Keratinocyte (primary cell): ENCODE data around the gene SLC15A4.
"Not testable (repeated sequence)": the region's sequence is repeated elsewhere in the genome, so short reads cannot be mapped to it uniquely, and the experiment has no call there.

Experiments
- EZH2 ChIP-seq: IDR thresholded peaks from one replicate; pipeline ENCODE4 v1.6.1; 2012; ENCODE audit warnings: inconsistent platforms, mild to moderate bottlenecking, low read length, moderate library complexity
- TF ChIP-seq, protein P1 (sequence below), 3 experiments: IDR thresholded peaks in 1 of 3; conservative IDR thresholded peaks in 1 of 3; optimal IDR thresholded peaks in 1 of 3; 2 replicates in 2 of 3; 3 replicates in 1 of 3; pipeline versions ENCODE3 to v1.5.1; 2011; ENCODE audit warnings: low read length in 3 of 3, mild to moderate bottlenecking in 3 of 3, moderate library complexity in 2 of 3, control low read depth in 1 of 3, inconsistent platforms in 1 of 3; ENCODE audit not compliant: insufficient read depth in 2 of 3; ENCODE audit errors: extremely low read depth in 1 of 3

DNA sequence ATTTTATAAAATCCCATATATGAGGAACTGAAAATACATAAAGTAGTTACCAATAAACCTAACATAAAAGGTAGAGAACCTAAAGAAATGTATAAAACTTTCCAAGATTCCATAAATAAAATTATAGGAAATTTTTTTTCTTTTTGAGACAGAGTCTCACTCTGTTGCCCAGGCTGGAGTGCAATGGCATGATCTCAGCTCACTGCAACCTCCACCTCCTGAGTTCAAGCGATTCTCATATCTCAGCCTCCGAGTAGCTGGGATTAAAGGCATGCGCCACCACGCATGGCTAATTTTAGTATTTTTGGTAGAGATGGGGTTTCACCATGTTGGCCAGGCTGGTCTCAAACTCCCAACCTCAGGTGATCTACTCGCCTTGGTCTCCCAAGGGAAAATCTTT is 18.4 kb downstream of the SLC15A4 start:
- TF ChIP-seq, protein P1, sequence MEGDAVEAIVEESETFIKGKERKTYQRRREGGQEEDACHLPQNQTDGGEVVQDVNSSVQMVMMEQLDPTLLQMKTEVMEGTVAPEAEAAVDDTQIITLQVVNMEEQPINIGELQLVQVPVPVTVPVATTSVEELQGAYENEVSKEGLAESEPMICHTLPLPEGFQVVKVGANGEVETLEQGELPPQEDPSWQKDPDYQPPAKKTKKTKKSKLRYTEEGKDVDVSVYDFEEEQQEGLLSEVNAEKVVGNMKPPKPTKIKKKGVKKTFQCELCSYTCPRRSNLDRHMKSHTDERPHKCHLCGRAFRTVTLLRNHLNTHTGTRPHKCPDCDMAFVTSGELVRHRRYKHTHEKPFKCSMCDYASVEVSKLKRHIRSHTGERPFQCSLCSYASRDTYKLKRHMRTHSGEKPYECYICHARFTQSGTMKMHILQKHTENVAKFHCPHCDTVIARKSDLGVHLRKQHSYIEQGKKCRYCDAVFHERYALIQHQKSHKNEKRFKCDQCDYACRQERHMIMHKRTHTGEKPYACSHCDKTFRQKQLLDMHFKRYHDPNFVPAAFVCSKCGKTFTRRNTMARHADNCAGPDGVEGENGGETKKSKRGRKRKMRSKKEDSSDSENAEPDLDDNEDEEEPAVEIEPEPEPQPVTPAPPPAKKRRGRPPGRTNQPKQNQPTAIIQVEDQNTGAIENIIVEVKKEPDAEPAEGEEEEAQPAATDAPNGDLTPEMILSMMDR (optimal IDR thresholded peaks at IDR 0.05 in 1 of 3, IDR thresholded peaks at IDR 0.05 in 1 of 3, conservative IDR thresholded peaks at IDR 0.05 in 1 of 3; ENCODE audit: extremely low read depth in 1 of 3, insufficient read depth in 2 of 3, low read length in 3 of 3), result not testable (repeated sequence)
- TF ChIP-seq EZH2, result not testable (repeated sequence)
